ENCODE measurements around the gene ONECUT3. TPM values are rescaled to one million over a fixed set of nuclear protein-coding genes. Genes with fewer than 3 reads are reported as not detected.

ONECUT3 gene
- total RNA-seq, 6 experiments from 2014 or later = not detected

DNA sequence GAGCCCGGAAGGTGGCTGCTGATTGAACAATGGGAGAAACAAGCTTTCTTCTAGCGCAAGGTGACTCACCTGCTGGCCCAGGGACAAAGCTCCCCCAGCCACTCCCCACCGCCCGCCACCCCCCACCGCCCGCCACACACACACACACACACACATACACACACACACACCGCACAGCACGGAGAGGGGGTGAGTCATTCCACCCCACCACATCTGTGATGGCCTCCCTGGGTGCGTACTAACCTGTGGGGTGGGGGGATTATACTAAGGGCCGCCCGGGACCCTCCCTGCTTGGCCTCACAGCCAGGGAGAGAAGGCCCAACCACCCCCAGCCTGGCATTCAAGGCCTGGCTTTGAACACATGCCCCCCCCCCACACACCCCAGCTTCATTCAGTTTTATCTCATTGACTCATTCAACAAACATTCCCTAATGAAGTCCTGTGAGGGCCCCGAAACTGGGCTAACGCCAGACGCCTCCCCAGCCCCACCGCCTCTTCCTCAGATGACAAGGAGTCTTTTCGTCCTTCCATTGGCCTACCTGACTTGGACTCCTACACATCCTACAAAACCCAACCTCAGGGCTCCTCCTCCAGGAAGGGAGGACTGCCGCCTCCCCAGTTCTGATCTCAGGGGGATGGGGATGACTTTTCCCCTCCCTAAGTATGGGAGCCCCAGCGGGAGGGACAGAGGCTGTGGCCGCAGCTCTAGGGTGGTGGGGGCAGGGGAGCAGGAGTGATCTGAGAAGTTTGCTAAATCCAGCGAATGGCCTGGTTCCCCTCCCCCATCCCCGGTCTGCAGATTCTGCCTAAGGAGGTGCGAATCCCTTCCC lies 5.8 kb upstream of the ONECUT3 start:
- no peak for TF ChIP-seq POLR2A (IDR thresholded peaks at IDR 0.05)
- TF ChIP-seq CTCF (IDR thresholded peaks at IDR 0.05) = no peak
- H3K4me1 ChIP-seq = peaks cover 0 to 7% (median 0%) of the 10 kb centered on the region in 4 donors
- peak in 1 of 4 donors; percentile 31 for ATAC-seq
- no peaks in the 10 kb centered on the region for H3K36me3 ChIP-seq
- 10% methylated on average over 9 of the region's 22 CpGs for WGBS (ENCODE audit: insufficient coverage, low coverage, low lambda C conversion rate, missing lambda C conversion rate)
- H3K27ac ChIP-seq = no peak overlapping the region
- peaks cover 4 to 52% of the 10 kb centered on the region in 2 donors for H3K27me3 ChIP-seq
- DNase-seq = no peak
- H3K4me3 ChIP-seq = no peak overlapping the region
- intact Hi-C loops (cut with DNase I) = no loop called here
- no peaks in the 10 kb centered on the region for H3K9me3 ChIP-seq

GRCh38 chr19:1748115-1748872 lies 5.0 kb upstream of the ONECUT3 start:
- H3K4me1 ChIP-seq = peaks cover 0 to 7% (median 0%) of the 10 kb centered on the region in 4 donors
- DNase-seq = no peak
- TF ChIP-seq CTCF (IDR thresholded peaks at IDR 0.05) (no peak), POLR2A (IDR thresholded peaks at IDR 0.05) (no peak)
- no peak overlapping the region for H3K4me3 ChIP-seq
- intact Hi-C loops (cut with DNase I) = no loop called here
- no peak overlapping the region for H3K27ac ChIP-seq
- WGBS (ENCODE audit: insufficient coverage, low coverage, low lambda C conversion rate, missing lambda C conversion rate) = no CpG with 5 or more reads among the region's 61 CpGs
- peaks cover 4 to 58% of the 10 kb centered on the region in 2 donors for H3K27me3 ChIP-seq
- H3K36me3 ChIP-seq = no peaks in the 10 kb centered on the region
- no peaks in the 10 kb centered on the region for H3K9me3 ChIP-seq
- no peak for ATAC-seq

DNA sequence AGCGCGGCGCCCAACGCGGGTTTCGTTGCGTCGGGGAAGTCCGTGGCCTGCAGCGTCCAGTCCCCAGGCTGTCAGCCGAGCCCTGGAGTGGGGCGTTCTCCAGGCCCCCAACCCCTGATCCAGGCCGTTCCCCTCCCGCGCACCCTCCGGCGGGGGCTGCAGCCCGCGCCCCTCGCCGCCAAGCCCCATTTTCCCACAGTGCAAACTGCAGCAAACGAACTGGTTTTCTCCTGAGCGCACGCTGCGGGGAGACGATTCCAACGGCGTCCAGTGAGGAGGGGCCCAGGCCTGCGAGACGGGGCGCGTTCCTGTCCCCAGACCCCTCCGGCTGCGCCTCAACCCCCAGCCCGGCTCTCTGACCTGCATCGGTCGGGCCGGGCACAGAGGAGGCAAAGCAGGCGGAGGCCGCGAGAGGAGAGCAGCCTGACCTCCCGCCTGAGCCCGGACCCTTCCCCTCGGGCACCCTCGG lies 4.4 kb upstream of the ONECUT3 start:
- no peak overlapping the region for H3K4me3 ChIP-seq
- no peak for TF ChIP-seq POLR2A (IDR thresholded peaks at IDR 0.05)
- no peak for TF ChIP-seq CTCF (IDR thresholded peaks at IDR 0.05)
- H3K9me3 ChIP-seq = no peaks in the 10 kb centered on the region
- peaks cover 0 to 7% (median 0%) of the 10 kb centered on the region in 4 donors for H3K4me1 ChIP-seq
- no peak for ATAC-seq
- no CpG with 5 or more reads among the region's 45 CpGs for WGBS (ENCODE audit: insufficient coverage, low coverage, low lambda C conversion rate, missing lambda C conversion rate)
- H3K27ac ChIP-seq = no peak overlapping the region
- no peaks in the 10 kb centered on the region for H3K36me3 ChIP-seq
- H3K27me3 ChIP-seq = peaks cover 4 to 58% of the 10 kb centered on the region in 2 donors
- peak in 1 of 3 donors; percentile 49 for DNase-seq
- intact Hi-C loops (cut with DNase I) = no loop called here

DNA sequence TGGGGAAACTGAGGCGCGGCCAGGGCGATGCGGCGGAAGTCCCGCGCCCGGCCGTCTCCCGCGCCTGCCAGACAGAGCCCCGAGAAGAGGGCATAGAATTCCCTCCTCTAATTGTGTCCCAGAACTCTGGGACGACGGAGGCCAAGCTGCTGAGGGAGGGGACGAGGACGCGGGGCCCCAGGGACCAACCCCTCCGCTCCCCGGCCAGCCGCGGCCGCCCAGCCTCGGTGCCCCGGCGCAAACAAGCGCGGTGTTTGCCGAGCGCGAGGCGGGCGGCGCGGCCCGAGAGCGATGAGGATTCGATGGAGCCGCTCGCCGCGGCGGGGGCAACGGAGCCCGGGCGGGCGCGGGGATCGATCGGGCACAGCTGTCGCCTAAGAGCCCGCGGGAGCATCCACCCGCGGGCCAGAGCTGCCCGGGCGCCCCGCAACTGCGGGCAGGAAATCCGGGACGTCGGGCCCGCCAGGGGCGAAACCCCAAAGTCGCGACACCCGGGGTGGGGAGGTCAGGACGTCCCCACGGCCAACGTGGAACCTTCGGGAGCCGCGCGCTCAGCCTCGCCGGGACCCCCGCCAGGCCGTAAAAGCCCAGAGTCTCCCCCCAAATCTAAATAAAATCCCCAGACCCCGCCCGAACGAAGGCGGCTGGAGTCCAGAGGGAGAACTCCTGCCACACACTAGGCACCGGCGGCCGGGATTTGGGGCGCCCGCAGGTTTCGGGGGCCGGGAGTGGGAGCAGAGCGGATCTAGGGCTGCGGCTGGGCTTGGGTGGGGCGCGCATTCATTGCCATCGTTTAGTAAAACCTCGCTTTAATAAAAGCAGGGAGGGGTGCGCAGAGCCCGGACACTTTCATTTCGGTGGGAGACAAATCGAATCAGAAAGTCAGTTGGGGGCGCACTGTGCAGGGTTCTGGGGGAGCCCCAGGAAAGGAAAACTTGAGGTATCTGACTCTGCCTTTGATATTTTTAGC lies 3.6 kb upstream of the ONECUT3 start:
- Histone ChIP-seq H3K27me3 (peaks cover 4 to 60% of the 10 kb centered on the region in 2 donors), H3K9me3 (no peaks in the 10 kb centered on the region), H3K27ac (no peak overlapping the region), H3K4me1 (peaks cover 0 to 7% (median 0%) of the 10 kb centered on the region in 4 donors), H3K36me3 (no peaks in the 10 kb centered on the region), H3K4me3 (no peak overlapping the region)
- no peak for ATAC-seq
- WGBS (ENCODE audit: insufficient coverage, low coverage, low lambda C conversion rate, missing lambda C conversion rate) = 2% methylated on average over 14 of the region's 99 CpGs
- no peak for TF ChIP-seq POLR2A (IDR thresholded peaks at IDR 0.05)
- no peak for TF ChIP-seq CTCF (IDR thresholded peaks at IDR 0.05)
- intact Hi-C loops (cut with DNase I) = no loop called here
- DNase-seq = peak in 1 of 3 donors; percentile 45
